Uterine smooth muscle cell (primary cell): ENCODE results near the gene IFT57. TPM values are rescaled to one million over a fixed set of nuclear protein-coding genes. Genes with fewer than 3 reads are reported as not detected.

Source experiments
- total RNA-seq: library from RNA; depleted of rRNA; stranded (reverse); fragments of >200 nt; gene quantifications from 2 replicates; pipeline ENCODE4 v1.2.3, GENCODE V29; 2014

IFT57 gene, protein sequence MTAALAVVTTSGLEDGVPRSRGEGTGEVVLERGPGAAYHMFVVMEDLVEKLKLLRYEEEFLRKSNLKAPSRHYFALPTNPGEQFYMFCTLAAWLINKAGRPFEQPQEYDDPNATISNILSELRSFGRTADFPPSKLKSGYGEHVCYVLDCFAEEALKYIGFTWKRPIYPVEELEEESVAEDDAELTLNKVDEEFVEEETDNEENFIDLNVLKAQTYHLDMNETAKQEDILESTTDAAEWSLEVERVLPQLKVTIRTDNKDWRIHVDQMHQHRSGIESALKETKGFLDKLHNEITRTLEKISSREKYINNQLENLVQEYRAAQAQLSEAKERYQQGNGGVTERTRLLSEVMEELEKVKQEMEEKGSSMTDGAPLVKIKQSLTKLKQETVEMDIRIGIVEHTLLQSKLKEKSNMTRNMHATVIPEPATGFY
- 79.2 and 82.1 TPM in 2 replicates for total RNA-seq

DNA sequence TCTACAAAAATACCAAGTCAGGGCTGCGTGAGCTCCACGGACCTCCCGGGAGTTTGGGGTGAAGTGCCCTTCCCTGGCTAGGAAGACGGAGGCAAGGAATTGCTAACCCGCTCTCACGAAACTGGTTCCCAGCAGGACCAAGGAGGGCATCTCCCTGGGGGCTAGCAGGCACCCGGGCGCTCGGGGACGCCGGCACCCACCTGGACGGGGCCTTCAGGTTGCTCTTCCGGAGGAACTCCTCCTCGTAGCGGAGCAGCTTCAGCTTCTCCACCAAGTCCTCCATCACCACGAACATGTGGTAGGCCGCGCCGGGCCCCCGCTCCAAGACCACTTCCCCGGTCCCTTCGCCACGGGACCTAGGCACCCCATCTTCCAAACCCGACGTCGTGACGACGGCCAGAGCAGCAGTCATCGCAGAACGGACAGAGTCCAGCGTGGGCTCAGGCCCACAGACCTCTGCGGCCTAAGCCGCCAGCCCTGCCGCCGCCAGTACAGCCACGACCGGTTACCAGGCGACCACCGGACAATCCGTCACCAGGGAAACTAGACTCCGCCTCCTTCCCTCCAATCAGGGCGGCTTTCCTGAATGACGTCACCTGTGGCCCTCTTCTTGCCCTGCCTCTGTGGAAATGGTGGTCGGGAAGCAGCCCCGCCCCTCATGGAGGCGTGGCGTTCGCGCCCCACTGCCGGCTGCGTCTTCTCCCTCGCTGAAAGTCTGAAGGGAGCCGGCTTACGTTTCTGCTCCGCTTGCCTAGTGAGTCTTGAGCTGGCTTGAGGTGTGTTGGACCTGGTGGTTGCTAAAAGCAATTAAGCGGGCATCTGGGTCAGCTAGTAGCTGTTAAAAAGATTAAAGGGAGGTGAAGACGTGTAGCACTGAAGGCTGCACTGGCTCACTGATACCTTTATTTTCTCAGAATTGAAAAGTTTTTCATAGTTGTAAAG is at the start of gene IFT57:
IFT57 (minus strand) TSS at position 514 of the 942 bp plus-strand sequence; CDS start at position 412, 102 bp downstream.

Other genes with a start within 250 kb of the IFT57 start
- gene CD47, start 131.4 kb downstream of the IFT57 start, total RNA-seq, result 93.7 and 112 TPM in 2 replicates
- gene HHLA2, start 74.1 kb upstream of the IFT57 start, total RNA-seq, result not detected in 2 replicates